Lower leg skin (tissue), 3 donors: Measurements from ENCODE around the gene HEXD.

Experiments
- POLR2A ChIP-seq, 2 donors: fragments of 450-650 bp; IDR thresholded peaks; one replicate each; pipeline ENCODE4 v1.6.1; 2016 to 2017; ENCODE audit warnings: antibody characterized with exemption in 2 of 2, mild to moderate bottlenecking in 1 of 2, moderate library complexity in 1 of 2
- TF ChIP-seq, protein P1 (sequence below), 3 donors: fragments of 450-650 bp; IDR thresholded peaks; one replicate each; pipeline ENCODE4 v1.5.1; 2016; ENCODE audit warnings: antibody characterized with exemption in 3 of 3, mild to moderate bottlenecking in 3 of 3, moderate library complexity in 2 of 3

DNA sequence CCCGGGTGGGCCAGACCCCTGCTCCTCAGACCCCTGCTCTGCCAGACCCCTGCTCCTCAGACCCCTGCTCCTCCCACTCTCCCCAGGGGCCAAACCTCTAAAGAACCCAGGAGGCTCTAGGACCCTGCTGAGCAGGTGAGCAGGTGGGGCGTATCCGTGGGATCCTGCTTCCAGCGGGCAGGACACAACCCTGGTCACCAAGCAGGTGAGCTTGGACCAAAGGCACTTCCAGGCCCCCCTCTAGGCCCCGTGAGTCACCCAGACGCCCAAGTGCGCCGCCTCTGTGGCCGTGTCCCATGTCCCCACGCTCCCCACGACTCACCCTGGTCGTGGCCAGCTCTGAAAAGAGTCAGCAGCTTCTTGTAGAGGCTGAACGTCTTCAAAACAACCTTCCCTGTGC is 27.4 kb downstream of the HEXD start:
- TF ChIP-seq, protein P1, sequence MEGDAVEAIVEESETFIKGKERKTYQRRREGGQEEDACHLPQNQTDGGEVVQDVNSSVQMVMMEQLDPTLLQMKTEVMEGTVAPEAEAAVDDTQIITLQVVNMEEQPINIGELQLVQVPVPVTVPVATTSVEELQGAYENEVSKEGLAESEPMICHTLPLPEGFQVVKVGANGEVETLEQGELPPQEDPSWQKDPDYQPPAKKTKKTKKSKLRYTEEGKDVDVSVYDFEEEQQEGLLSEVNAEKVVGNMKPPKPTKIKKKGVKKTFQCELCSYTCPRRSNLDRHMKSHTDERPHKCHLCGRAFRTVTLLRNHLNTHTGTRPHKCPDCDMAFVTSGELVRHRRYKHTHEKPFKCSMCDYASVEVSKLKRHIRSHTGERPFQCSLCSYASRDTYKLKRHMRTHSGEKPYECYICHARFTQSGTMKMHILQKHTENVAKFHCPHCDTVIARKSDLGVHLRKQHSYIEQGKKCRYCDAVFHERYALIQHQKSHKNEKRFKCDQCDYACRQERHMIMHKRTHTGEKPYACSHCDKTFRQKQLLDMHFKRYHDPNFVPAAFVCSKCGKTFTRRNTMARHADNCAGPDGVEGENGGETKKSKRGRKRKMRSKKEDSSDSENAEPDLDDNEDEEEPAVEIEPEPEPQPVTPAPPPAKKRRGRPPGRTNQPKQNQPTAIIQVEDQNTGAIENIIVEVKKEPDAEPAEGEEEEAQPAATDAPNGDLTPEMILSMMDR (IDR thresholded peaks at IDR 0.05) = no peak
- TF ChIP-seq POLR2A (IDR thresholded peaks at IDR 0.05) = no peak
